ENCODE data around the gene COL18A1.

COL18A1 gene

GRCh38 chr21:45511661-45512431 is 106.9 kb downstream of the COL18A1 start:
- CTCF ChIA-PET = no interaction called here
- TF ChIP-seq CTCF (IDR thresholded peaks at IDR 0.05; ENCODE audit: insufficient read depth, low read length, missing control alignments) = no peak
- no peak overlapping the region for H3K4me3 ChIP-seq (ENCODE audit: low read depth, low read length)
- POLR2A ChIA-PET = no interaction called here
- DNase-seq (ENCODE audit: low read depth, low spot score) = no peak

- POLR2A ChIA-PET = no interaction called here
- TF ChIP-seq CTCF (IDR thresholded peaks at IDR 0.05; ENCODE audit: insufficient read depth, low read length, missing control alignments) = no peak
- CTCF ChIA-PET = interaction anchor here (1.3 kb wide), 1 partner anchor 9 kb away, joined by 3 read pairs; no protein-coding TSS in a partner anchor
- no peak for DNase-seq (ENCODE audit: low read depth, low spot score)
- H3K4me3 ChIP-seq (ENCODE audit: low read depth, low read length) = no peak overlapping the region
Measured at GRCh38 chr21:45512626-45513002, 107.6 kb downstream of the COL18A1 start.

GRCh38 chr21:45513003-45513717 is 108.2 kb downstream of the COL18A1 start:
- TF ChIP-seq CTCF (IDR thresholded peaks at IDR 0.05; ENCODE audit: insufficient read depth, low read length, missing control alignments) = no peak
- CTCF ChIA-PET = interaction anchor here (1.3 kb wide), 1 partner anchor 8 kb away, joined by 3 read pairs; no protein-coding TSS in a partner anchor
- POLR2A ChIA-PET = no interaction called here

GRCh38 chr21:45513741-45514310 is 108.9 kb downstream of the COL18A1 start:
- no peak for DNase-seq (ENCODE audit: low read depth, low spot score)
- TF ChIP-seq CTCF (IDR thresholded peaks at IDR 0.05; ENCODE audit: insufficient read depth, low read length, missing control alignments) = no peak
- POLR2A ChIA-PET = no interaction called here
- no peak overlapping the region for H3K4me3 ChIP-seq (ENCODE audit: low read depth, low read length)
- CTCF ChIA-PET = interaction anchor here (1.3 kb wide), 1 partner anchor 8 kb away, joined by 3 read pairs; no protein-coding TSS in a partner anchor

More at GRCh38 chr21:45513003-45513717, 108.2 kb downstream of the COL18A1 start:
- H3K4me3 ChIP-seq (ENCODE audit: low read depth, low read length) = no peak overlapping the region
- DNase-seq (ENCODE audit: low read depth, low spot score) = no peak

- no peak overlapping the region for H3K4me3 ChIP-seq (ENCODE audit: low read depth, low read length)
- ChIA-PET CTCF (no interaction called here), POLR2A (no interaction called here)
- DNase-seq (ENCODE audit: low read depth, low spot score) = no peak
- no peak for TF ChIP-seq CTCF (IDR thresholded peaks at IDR 0.05; ENCODE audit: insufficient read depth, low read length, missing control alignments)
Measured at GRCh38 chr21:45514311-45515021, 109.5 kb downstream of the COL18A1 start.

Measured in AG04449 (cell line).